Prostate gland (tissue), 2 donors: ENCODE data around the gene CRTC3. TPM values are rescaled to one million over a fixed set of nuclear protein-coding genes. Genes with fewer than 3 reads are reported as not detected.

Source experiments
- DNase-seq: peaks from one replicate; pipeline ENCODE4 v3.0.0-alpha.2; 2019; ENCODE audit warnings: low spot score
- H3K27ac ChIP-seq, 2 donors: fragments of 200-600 bp; sonication (generic); 2 replicates each; pipeline ENCODE4 v1.5.1; 2017 to 2019
- H3K27me3 ChIP-seq: fragments of 200-600 bp; sonication (generic); replicated peaks from 2 replicates; pipeline ENCODE4 v1.5.1; 2019; ENCODE audit not compliant: insufficient read depth
- H3K36me3 ChIP-seq, 2 donors: fragments of 200-600 bp; sonication (generic); 1 replicate in 1 of 2; 2 replicates in 1 of 2; pipeline versions ENCODE4 v1.5.1 to v1.8.1; 2017 to 2019
- H3K4me1 ChIP-seq: fragments of 200-600 bp; sonication (generic); replicated peaks from 2 replicates; pipeline ENCODE4 v1.5.1; 2019
- H3K4me3 ChIP-seq, 2 donors: fragments of 200-600 bp; sonication (generic); 2 replicates each; pipeline ENCODE4 v1.5.1; 2017 to 2019
- H3K9me3 ChIP-seq: fragments of 200-600 bp; sonication (generic); 2 replicates; pipeline ENCODE4 v1.5.1; 2017
- POLR2A ChIP-seq: fragments of 450-650 bp; IDR thresholded peaks from one replicate; pipeline ENCODE4 v1.6.1; 2016; ENCODE audit warnings: antibody characterized with exemption, mild to moderate bottlenecking
- POLR2AphosphoS5 ChIP-seq: sonication (generic); formaldehyde crosslinking; IDR thresholded peaks from one replicate; pipeline ENCODE4 v1.6.1; 2017; ENCODE audit warnings: antibody characterized with exemption
- WGBS: methylation state at CpG from one replicate; pipeline ENCODE4 v1.1.5; 2018; 5-methylcytosine and 5-hydroxymethylcytosine counted together
- intact Hi-C: fragments of 100-400 bp; cut with DNase I; formaldehyde crosslinking; loops from one replicate; pipeline ENCODE4 v1.14.2; 2022
- total RNA-seq, 2 donors: library from RNA; depleted of rRNA; stranded (reverse); fragments of >200 nt; gene quantifications; one replicate each; pipeline ENCODE4 v1.1.0, GENCODE V29; 2016
- TF ChIP-seq, protein P1 (sequence below), 4 experiments: fragments of 200-600 bp in 2 of 4; fragments of 450-650 bp in 2 of 4; sonication (generic) in 2 of 4; IDR thresholded peaks; 1 replicate in 3 of 4; 2 replicates in 1 of 4; pipeline ENCODE4 v1.5.1; 2016 to 2019; ENCODE audit warnings: antibody characterized with exemption in 4 of 4, mild to moderate bottlenecking in 2 of 4, moderate library complexity in 2 of 4

CRTC3 gene, protein sequence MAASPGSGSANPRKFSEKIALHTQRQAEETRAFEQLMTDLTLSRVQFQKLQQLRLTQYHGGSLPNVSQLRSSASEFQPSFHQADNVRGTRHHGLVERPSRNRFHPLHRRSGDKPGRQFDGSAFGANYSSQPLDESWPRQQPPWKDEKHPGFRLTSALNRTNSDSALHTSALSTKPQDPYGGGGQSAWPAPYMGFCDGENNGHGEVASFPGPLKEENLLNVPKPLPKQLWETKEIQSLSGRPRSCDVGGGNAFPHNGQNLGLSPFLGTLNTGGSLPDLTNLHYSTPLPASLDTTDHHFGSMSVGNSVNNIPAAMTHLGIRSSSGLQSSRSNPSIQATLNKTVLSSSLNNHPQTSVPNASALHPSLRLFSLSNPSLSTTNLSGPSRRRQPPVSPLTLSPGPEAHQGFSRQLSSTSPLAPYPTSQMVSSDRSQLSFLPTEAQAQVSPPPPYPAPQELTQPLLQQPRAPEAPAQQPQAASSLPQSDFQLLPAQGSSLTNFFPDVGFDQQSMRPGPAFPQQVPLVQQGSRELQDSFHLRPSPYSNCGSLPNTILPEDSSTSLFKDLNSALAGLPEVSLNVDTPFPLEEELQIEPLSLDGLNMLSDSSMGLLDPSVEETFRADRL
- 10 to 100 TPM; 26.6 to 87.8 TPM for total RNA-seq

DNA sequence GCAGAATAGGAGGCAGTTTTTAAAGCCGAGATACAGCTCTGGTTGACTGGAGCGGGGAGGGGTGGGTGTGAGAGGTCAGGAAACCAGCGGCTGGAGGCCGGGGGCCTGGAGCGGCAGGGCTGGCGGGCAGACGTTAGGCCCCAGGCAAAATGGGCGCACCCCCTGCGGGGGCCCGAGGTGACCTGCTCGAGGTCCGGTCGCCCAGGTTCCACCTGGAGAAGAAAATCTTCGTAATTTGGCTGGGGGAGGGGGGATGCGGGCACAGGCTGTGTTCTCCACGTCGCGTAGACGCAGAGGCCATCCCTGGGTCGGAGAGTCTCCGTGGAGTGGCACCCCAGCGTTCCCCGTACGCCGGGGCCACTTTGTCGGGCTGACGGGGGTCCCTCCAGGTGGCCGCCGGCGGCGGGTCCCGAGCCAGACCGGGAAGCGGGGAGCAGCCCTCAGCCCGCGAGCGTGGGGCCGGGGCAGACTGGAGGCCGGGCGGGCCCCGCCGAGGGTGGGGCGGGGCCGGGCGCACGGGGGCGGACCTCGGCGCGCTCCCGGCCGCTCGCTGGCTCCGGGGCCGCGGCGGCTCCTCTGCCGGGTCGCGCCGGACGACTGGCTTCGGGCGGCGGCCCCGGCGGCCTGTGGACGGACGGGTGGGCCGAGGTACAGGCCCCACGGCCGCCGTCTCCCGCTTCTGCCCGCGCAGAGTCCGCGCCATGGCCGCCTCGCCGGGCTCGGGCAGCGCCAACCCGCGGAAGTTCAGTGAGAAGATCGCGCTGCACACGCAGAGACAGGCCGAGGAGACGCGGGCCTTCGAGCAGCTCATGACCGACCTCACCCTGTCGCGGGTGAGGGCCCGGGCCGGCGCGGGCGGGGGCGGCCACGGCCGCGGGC, at the start of gene CRTC3:
CRTC3 (plus strand) TSS at position 553 of the 879 bp plus-strand sequence; CDS start at position 702, 149 bp downstream.
- no peak for TF ChIP-seq POLR2AphosphoS5
- peak; percentile 38 for TF ChIP-seq POLR2A
- TF ChIP-seq, protein P1, sequence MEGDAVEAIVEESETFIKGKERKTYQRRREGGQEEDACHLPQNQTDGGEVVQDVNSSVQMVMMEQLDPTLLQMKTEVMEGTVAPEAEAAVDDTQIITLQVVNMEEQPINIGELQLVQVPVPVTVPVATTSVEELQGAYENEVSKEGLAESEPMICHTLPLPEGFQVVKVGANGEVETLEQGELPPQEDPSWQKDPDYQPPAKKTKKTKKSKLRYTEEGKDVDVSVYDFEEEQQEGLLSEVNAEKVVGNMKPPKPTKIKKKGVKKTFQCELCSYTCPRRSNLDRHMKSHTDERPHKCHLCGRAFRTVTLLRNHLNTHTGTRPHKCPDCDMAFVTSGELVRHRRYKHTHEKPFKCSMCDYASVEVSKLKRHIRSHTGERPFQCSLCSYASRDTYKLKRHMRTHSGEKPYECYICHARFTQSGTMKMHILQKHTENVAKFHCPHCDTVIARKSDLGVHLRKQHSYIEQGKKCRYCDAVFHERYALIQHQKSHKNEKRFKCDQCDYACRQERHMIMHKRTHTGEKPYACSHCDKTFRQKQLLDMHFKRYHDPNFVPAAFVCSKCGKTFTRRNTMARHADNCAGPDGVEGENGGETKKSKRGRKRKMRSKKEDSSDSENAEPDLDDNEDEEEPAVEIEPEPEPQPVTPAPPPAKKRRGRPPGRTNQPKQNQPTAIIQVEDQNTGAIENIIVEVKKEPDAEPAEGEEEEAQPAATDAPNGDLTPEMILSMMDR (IDR thresholded peaks at IDR 0.05): peak in 1 of 4 experiments; percentile 12
- peak within 1 kb of the TSS; percentile 78 to 80 for H3K4me3 ChIP-seq
- no peaks in the 10 kb centered on the region for H3K9me3 ChIP-seq
- peak within 1 kb of the TSS; percentile 90 to 91 for H3K27ac ChIP-seq
- no peaks in the 10 kb centered on the region for H3K27me3 ChIP-seq
- DNase-seq: peak; percentile 25
- H3K36me3 ChIP-seq: no peaks in the 10 kb centered on the region
- intact Hi-C loops: loop anchor here (5.0 kb wide), 1 partner anchor 83 kb away; no protein-coding TSS in a partner anchor
- WGBS: 3% methylated on average over 59 of the region's 104 CpGs
- no peaks in the 10 kb centered on the region for H3K4me1 ChIP-seq

DNA sequence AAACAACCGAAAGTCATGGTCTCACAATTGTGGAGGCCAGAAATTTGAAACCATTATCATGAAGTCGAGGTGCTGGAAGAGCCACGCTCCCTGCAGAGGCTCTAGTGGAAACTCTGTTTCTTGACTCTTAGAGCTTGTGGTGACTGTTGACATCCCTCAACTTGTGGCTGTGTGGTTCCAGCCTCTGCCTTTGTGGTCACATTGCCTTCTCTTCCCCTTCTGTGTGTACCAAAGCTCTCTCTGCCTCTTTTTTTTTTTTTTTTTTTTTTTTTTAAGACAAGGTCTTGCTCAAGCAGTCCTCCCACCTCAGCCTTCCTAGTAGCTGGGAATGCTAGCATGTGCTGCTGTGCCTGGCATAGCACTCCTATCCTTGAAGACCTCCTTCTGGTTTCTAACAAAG, 48.7 kb upstream of the CRTC3 start:
- Histone ChIP-seq H3K27me3 (no peaks in the 10 kb centered on the region), H3K36me3 (peaks cover 11 to 13% of the 10 kb centered on the region in 2 donors), H3K4me3 (no peak overlapping the region), H3K27ac (no peak overlapping the region), H3K4me1 (no peaks in the 10 kb centered on the region), H3K9me3 (no peaks in the 10 kb centered on the region)
- no peak for DNase-seq
- intact Hi-C loops: loop anchor here (5.0 kb wide), 1 partner anchor 119 kb away; no protein-coding TSS in a partner anchor
- WGBS: 80% methylated on average over 3 of the region's 3 CpGs
- TF ChIP-seq, protein P1 (IDR thresholded peaks at IDR 0.05): no peak
- no peak for TF ChIP-seq POLR2A
- TF ChIP-seq POLR2AphosphoS5: no peak

DNA sequence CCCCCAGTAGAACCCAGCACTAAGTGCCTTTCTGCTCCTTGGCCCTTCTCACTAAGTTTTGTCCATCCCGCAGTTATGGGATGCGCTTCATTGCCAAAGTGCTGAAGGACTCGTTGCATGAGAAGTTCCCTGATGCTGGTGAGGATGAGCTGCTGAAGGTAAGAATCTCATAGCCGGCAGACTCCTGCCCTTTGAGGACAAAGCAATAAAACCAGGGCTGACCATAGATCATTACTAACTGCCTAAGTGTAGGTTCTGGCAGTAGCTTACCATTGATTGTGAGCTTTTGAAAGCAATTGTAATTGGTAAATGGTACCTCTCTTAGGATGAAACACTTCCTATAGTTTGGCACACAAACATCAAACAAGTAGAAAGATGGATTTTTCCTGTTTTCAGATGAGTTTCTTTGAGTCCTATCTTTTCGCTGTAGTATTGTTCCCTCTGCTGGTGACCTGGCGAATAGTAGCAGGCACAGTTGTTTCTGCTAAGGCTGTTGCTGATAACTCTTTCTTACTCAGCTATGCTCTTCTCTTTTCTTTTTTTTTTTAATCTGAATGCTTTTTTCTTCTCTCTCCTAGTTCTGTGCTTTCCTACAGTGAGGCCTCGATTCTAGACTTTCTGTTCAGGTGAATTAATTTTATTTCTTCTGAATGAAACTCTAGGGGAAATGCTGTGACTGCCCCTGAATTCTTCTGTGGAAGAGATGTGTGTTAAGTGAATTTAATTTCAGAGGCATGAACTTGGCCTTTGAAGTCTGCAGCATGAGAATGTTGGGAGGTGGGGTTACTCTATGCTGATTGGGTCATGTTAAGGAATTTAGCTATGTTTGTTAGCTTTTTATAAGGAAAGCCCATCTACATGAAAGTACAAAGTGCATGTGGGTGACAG, 47.4 kb upstream of the CRTC3 start:
- H3K4me1 ChIP-seq: peaks cover 6% of the 10 kb centered on the region
- H3K27me3 ChIP-seq: no peaks in the 10 kb centered on the region
- no peaks in the 10 kb centered on the region for H3K9me3 ChIP-seq
- no peak overlapping the region for H3K27ac ChIP-seq
- H3K36me3 ChIP-seq: peaks cover 13 to 19% of the 10 kb centered on the region in 2 donors
- no peak overlapping the region for H3K4me3 ChIP-seq
- peak; percentile 27 for DNase-seq
- intact Hi-C loops: loop anchor here (1.0 to 5.0 kb wide), 2 partner anchors 120 to 162 kb away; no protein-coding TSS in a partner anchor
- no peak for TF ChIP-seq POLR2A
- TF ChIP-seq POLR2AphosphoS5: peak; percentile 29
- TF ChIP-seq, protein P1 (IDR thresholded peaks at IDR 0.05): peak; percentile 35 to 87 (median 68)
- 47% methylated on average over 7 of the region's 7 CpGs for WGBS

DNA sequence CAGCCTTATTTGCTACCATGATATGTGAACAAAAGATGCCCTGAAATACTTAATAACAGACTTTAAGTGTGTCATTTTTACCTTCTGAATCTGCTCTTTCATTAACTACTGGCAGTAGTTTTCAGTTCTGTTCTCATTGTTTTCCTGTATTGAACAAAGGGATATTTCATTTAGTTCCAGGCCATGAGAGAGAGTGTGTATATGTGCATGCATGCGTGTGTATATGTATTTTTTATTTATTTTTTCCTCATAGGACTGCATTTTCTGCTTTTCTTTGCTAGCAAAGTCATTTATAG, 46.8 kb upstream of the CRTC3 start:
- TF ChIP-seq POLR2AphosphoS5 (no peak), POLR2A (no peak)
- TF ChIP-seq, protein P1 (IDR thresholded peaks at IDR 0.05): no peak
- H3K4me1 ChIP-seq: peaks cover 6% of the 10 kb centered on the region
- H3K4me3 ChIP-seq: no peak overlapping the region
- 32% methylated on average over 1 of the region's 1 CpG for WGBS
- DNase-seq: no peak
- intact Hi-C loops: loop anchor here (5.0 kb wide), 1 partner anchor 121 kb away; no protein-coding TSS in a partner anchor
- no peak overlapping the region for H3K27ac ChIP-seq
- H3K27me3 ChIP-seq: no peaks in the 10 kb centered on the region
- peaks cover 13 to 19% of the 10 kb centered on the region in 2 donors for H3K36me3 ChIP-seq
- H3K9me3 ChIP-seq: no peaks in the 10 kb centered on the region
